Measurements from ENCODE around the gene GRIP1. TPM values are rescaled to one million over a fixed set of nuclear protein-coding genes. Genes with fewer than 3 reads are reported as not detected.
"Not testable (repeated sequence)": the region's sequence is repeated elsewhere in the genome, so short reads cannot be mapped to it uniquely, and the experiment has no call there.

Gene GRIP1
- total RNA-seq, 2 experiments from 2014 or later: 5.4 TPM

- H3K27me3 ChIP-seq (ENCODE audit: control insufficient read depth in 1 of 2, insufficient read depth in 2 of 2, low read length in 2 of 2): no peaks in the 10 kb centered on the region
- DNase-seq (no peak), ATAC-seq (ENCODE audit: poor library complexity) (no peak)
- TF ChIP-seq CTCF (IDR thresholded peaks at IDR 0.05): no peak
- H3K27ac Mint-ChIP-seq: peak overlapping the region; percentile 12
- CTCF ChIA-PET: interaction anchor here (1.6 to 2.2 kb wide), 2 partner anchors 34 to 42 kb away, joined by 4 to 7 read pairs; no protein-coding TSS in a partner anchor
- POLR2A ChIA-PET: interaction anchor here (0.6 to 2.9 kb wide), 3 partner anchors 10 to 31 kb away, joined by 3 to 13 read pairs (median 4); partner anchors contain the start of gene HELB
- H3K27me3 Mint-ChIP-seq: no peaks in the 10 kb centered on the region
- H3K9me3 ChIP-seq (ENCODE audit: control insufficient read depth in 1 of 2, insufficient read depth in 1 of 2, low read length in 2 of 2): no peaks in the 10 kb centered on the region
- peaks cover 84% of the 10 kb centered on the region for H3K4me1 Mint-ChIP-seq (ENCODE audit: low read depth)
- H3K36me3 ChIP-seq (ENCODE audit: insufficient read depth, low read length): peaks cover 68% of the 10 kb centered on the region
- peak overlapping the region; percentile 46 for H3K4me3 Mint-ChIP-seq
- H3K9me3 Mint-ChIP-seq: no peaks in the 10 kb centered on the region
- no peak overlapping the region for H3K4me3 ChIP-seq (ENCODE audit: low read length)
- H3K27ac ChIP-seq (ENCODE audit: low read depth in 1 of 2, low read length in 2 of 2): no peak overlapping the region
- H3K4me1 ChIP-seq (ENCODE audit: insufficient read depth, low read length): peaks cover 23% of the 10 kb centered on the region
- peaks cover 92% of the 10 kb centered on the region for H3K36me3 Mint-ChIP-seq (ENCODE audit: low read depth)
- intact Hi-C loops (cut with DNase I, micrococcal nuclease): loop anchor here in 1 of 2 experiments (5.0 kb wide), 1 partner anchor 35 kb away; no protein-coding TSS in a partner anchor
Measured at GRCh38 chr12:66312189-66312588, 366.7 kb downstream of the GRIP1 start.

- Histone ChIP-seq H3K4me3 (ENCODE audit: low read length) (no peak overlapping the region), H3K9me3 (ENCODE audit: control insufficient read depth in 1 of 2, insufficient read depth in 1 of 2, low read length in 2 of 2) (no peaks in the 10 kb centered on the region), H3K27me3 (ENCODE audit: control insufficient read depth in 1 of 2, insufficient read depth in 2 of 2, low read length in 2 of 2) (no peaks in the 10 kb centered on the region), H3K4me1 (ENCODE audit: insufficient read depth, low read length) (peaks cover 28% of the 10 kb centered on the region), H3K27ac (ENCODE audit: low read depth in 1 of 2, low read length in 2 of 2) (no peak overlapping the region), H3K36me3 (ENCODE audit: insufficient read depth, low read length) (peaks cover 68% of the 10 kb centered on the region)
- ChIA-PET CTCF (interaction anchor here (1.3 kb wide), 1 partner anchor 27 kb away, joined by 3 read pairs; no protein-coding TSS in a partner anchor), POLR2A (no interaction called here)
- intact Hi-C loops (cut with DNase I, micrococcal nuclease): loop anchor here (5.0 to 10.0 kb wide), 4 partner anchors 32 to 1135 kb away; partner anchors contain the start of genes CAND1 (in 1 of the 2) and TMBIM4 (in 1 of the 2)
- peaks cover 91% of the 10 kb centered on the region for H3K4me1 Mint-ChIP-seq (ENCODE audit: low read depth)
- peaks cover 95% of the 10 kb centered on the region for H3K36me3 Mint-ChIP-seq (ENCODE audit: low read depth)
- H3K27me3 Mint-ChIP-seq: no peaks in the 10 kb centered on the region
- peak overlapping the region; percentile 71 for H3K4me3 Mint-ChIP-seq
- no peak for ATAC-seq (ENCODE audit: poor library complexity)
- H3K9me3 Mint-ChIP-seq: no peaks in the 10 kb centered on the region
- peak overlapping the region; percentile 48 for H3K27ac Mint-ChIP-seq
- TF ChIP-seq CTCF (IDR thresholded peaks at IDR 0.05): no peak
- no peak for DNase-seq
Measured at GRCh38 chr12:66309606-66310005, 369.3 kb downstream of the GRIP1 start.

- peaks cover 69% of the 10 kb centered on the region for H3K36me3 Mint-ChIP-seq (ENCODE audit: low read depth)
- H3K9me3 Mint-ChIP-seq: no peaks in the 10 kb centered on the region
- H3K4me3 Mint-ChIP-seq: peak overlapping the region; percentile 97
- peak overlapping the region; percentile 87 for H3K4me3 ChIP-seq (ENCODE audit: low read length)
- H3K9me3 ChIP-seq (ENCODE audit: control insufficient read depth in 1 of 2, insufficient read depth in 1 of 2, low read length in 2 of 2): no peaks in the 10 kb centered on the region
- no peaks in the 10 kb centered on the region for H3K27me3 ChIP-seq (ENCODE audit: control insufficient read depth in 1 of 2, insufficient read depth in 2 of 2, low read length in 2 of 2)
- peak in 3 of 14 experiments; percentile 22 to 26 (median 24) for DNase-seq
- peaks cover 72% of the 10 kb centered on the region for H3K4me1 Mint-ChIP-seq (ENCODE audit: low read depth)
- POLR2A ChIA-PET: interaction anchor here (0.5 to 6.5 kb wide), 7 partner anchors 15 to 173 kb away, joined by 3 to 97 read pairs (median 4); partner anchors contain the start of gene LLPH
- CTCF ChIA-PET: interaction anchor here (0.9 to 3.5 kb wide), 5 partner anchors 10 to 31 kb away, joined by 3 to 22 read pairs (median 4); no protein-coding TSS in a partner anchor
- H3K4me1 ChIP-seq (ENCODE audit: insufficient read depth, low read length): peaks cover 16% of the 10 kb centered on the region
- no peaks in the 10 kb centered on the region for H3K27me3 Mint-ChIP-seq
- intact Hi-C loops (cut with DNase I, micrococcal nuclease): loop anchor here (2.0 to 10.0 kb wide), 6 partner anchors 22 to 1130 kb away; partner anchors contain the start of genes TMBIM4 (in 2 of the 2) and CAND1 (in 1 of the 2)
- peak overlapping the region; percentile 73 to 89 for H3K27ac ChIP-seq (ENCODE audit: low read depth in 1 of 2, low read length in 2 of 2)
- H3K36me3 ChIP-seq (ENCODE audit: insufficient read depth, low read length): peaks cover 34% of the 10 kb centered on the region
- peak; percentile 12 for ATAC-seq (ENCODE audit: poor library complexity)
- H3K27ac Mint-ChIP-seq: peak overlapping the region; percentile 87
- TF ChIP-seq CTCF (IDR thresholded peaks at IDR 0.05): no peak
Measured at GRCh38 chr12:66304296-66304900, 374.5 kb downstream of the GRIP1 start.

GRCh38 chr12:66303316-66303804, 375.5 kb downstream of the GRIP1 start:
- Mint-ChIP-seq H3K4me3 (peak overlapping the region; percentile 97), H3K4me1 (ENCODE audit: low read depth) (peaks cover 65% of the 10 kb centered on the region), H3K36me3 (ENCODE audit: low read depth) (peaks cover 59% of the 10 kb centered on the region), H3K27ac (peak overlapping the region; percentile 87)
- peak; percentile 68 for ATAC-seq (ENCODE audit: poor library complexity)
- not testable (repeated sequence) for H3K9me3 ChIP-seq (ENCODE audit: control insufficient read depth in 1 of 2, insufficient read depth in 1 of 2, low read length in 2 of 2); H3K27me3 ChIP-seq (ENCODE audit: control insufficient read depth in 1 of 2, insufficient read depth in 2 of 2, low read length in 2 of 2); H3K9me3 Mint-ChIP-seq; H3K27me3 Mint-ChIP-seq
- Histone ChIP-seq H3K4me3 (ENCODE audit: low read length) (peak overlapping the region; percentile 87), H3K4me1 (ENCODE audit: insufficient read depth, low read length) (peaks cover 16% of the 10 kb centered on the region), H3K36me3 (ENCODE audit: insufficient read depth, low read length) (peaks cover 29% of the 10 kb centered on the region), H3K27ac (ENCODE audit: low read depth in 1 of 2, low read length in 2 of 2) (peak overlapping the region; percentile 73 to 89)
- CTCF ChIA-PET: interaction anchor here (0.8 to 3.5 kb wide), 6 partner anchors 11 to 30 kb away, joined by 3 to 22 read pairs (median 4); no protein-coding TSS in a partner anchor
- intact Hi-C loops (cut with DNase I, micrococcal nuclease): loop anchor here (1.0 to 10.0 kb wide), 6 partner anchors 15 to 1129 kb away; partner anchors contain the start of genes TMBIM4 (in 2 of the 2) and CAND1 (in 1 of the 2)
- POLR2A ChIA-PET: interaction anchor here (0.7 to 6.5 kb wide), 16 partner anchors 10 to 965 kb away, joined by 3 to 97 read pairs (median 7); partner anchors contain the start of genes CAND1, LLPH and TMBIM4
- peak in 3 of 14 experiments; percentile 67 to 84 (median 71) for DNase-seq

All from CD4-positive, alpha-beta T cell (primary cell).